DMS153 (cell line): ENCODE results near the gene BMF.
A peak's percentile ranks its signal among the peaks of the same experiment; 100 is the strongest.
"Not testable (repeated sequence)": the region's sequence is repeated elsewhere in the genome, so short reads cannot be mapped to it uniquely, and the experiment has no call there.

Source experiments
- DNase-seq: peaks from one replicate; lab custom pipeline; 2025; lab: John Stamatoyannopoulos, UW

The BMF gene

GRCh38 chr15:40128766-40129660, 20.3 kb upstream of the BMF start:
- no peak for DNase-seq

- no peak for DNase-seq
These were observed 17.3 kb upstream of the BMF start for GRCh38 chr15:40125950-40126349.

GRCh38 chr15:40124807-40125285, 16.2 kb upstream of the BMF start:
- DNase-seq: peak; percentile 58

- not testable (repeated sequence) for DNase-seq
These were observed 15.7 kb upstream of the BMF start for GRCh38 chr15:40124333-40124732.

GRCh38 chr15:40123863-40124262, 15.2 kb upstream of the BMF start:
- DNase-seq: not testable (repeated sequence)

- DNase-seq: not testable (repeated sequence)
These were observed 14.3 kb upstream of the BMF start for GRCh38 chr15:40122989-40123388.

GRCh38 chr15:40121911-40122638, 13.4 kb upstream of the BMF start:
- no peak for DNase-seq

- no peak for DNase-seq
These were observed 9.8 kb upstream of the BMF start for GRCh38 chr15:40118473-40118872.

- DNase-seq: no peak
These were observed 7.0 kb upstream of the BMF start for GRCh38 chr15:40115670-40116093.

GRCh38 chr15:40115106-40115505, 6.4 kb upstream of the BMF start:
- DNase-seq: not testable (repeated sequence)

- no peak for DNase-seq
These were observed 5.5 kb upstream of the BMF start for GRCh38 chr15:40114218-40114617.

GRCh38 chr15:40112789-40113188, 4.1 kb upstream of the BMF start:
- no peak for DNase-seq

- no peak for DNase-seq
These were observed 3.2 kb upstream of the BMF start for GRCh38 chr15:40111888-40112287.

GRCh38 chr15:40110866-40111550, 2.3 kb upstream of the BMF start:
- no peak for DNase-seq

- no peak for DNase-seq
These were observed 421 bp downstream of the BMF start for GRCh38 chr15:40108061-40108854.

- peak; percentile 53 for DNase-seq
These were observed 2.2 kb downstream of the BMF start for GRCh38 chr15:40106203-40107161.

GRCh38 chr15:40105517-40106202, 3.0 kb downstream of the BMF start:
- no peak for DNase-seq

- DNase-seq: peak; percentile 52
These were observed 3.7 kb downstream of the BMF start for GRCh38 chr15:40104865-40105516.

GRCh38 chr15:40104296-40104864, 4.3 kb downstream of the BMF start:
- DNase-seq: no peak
